Activated CD4-positive, alpha-beta T cell treated with anti-CD3 and anti-CD28 coated beads for 36 hours (primary cell): ENCODE data around the gene STK16. TPM values are rescaled to one million over a fixed set of nuclear protein-coding genes. Genes with fewer than 3 reads are reported as not detected.
A peak's percentile ranks its signal among the peaks of the same experiment; 100 is the strongest.

Experiments used
- ATAC-seq: fragments of 200-7000 bp; cut with Tn5 transposase; one replicate; pipeline ENCODE4 v1.10.0; 2021; ENCODE audit warnings: mild to moderate bottlenecking, moderate library complexity
- CTCF ChIA-PET: fragments of 350-600 bp; sonication (Branson Sonifier 250); formaldehyde crosslinking; loops from one replicate; lab custom pipeline; 2021; ENCODE audit warnings: antibody characterized with exemption; lab: Charles Lee
- POLR2A ChIA-PET: fragments of 350-600 bp; sonication (Branson Sonifier 250); formaldehyde crosslinking; loops from one replicate; lab custom pipeline; 2021; ENCODE audit warnings: antibody characterized with exemption, inconsistent platforms; lab: Charles Lee
- DNase-seq: peaks from one replicate; pipeline ENCODE4 v3.0.0-alpha.2; 2020
- H3K27ac Mint-ChIP-seq: one replicate; pipeline ENCODE4 v1.8.0; 2021; ENCODE audit warnings: mixed read lengths
- H3K27me3 Mint-ChIP-seq: one replicate; pipeline ENCODE4 v1.8.0; 2021; ENCODE audit warnings: mixed read lengths
- H3K36me3 Mint-ChIP-seq: one replicate; pipeline ENCODE4 v1.8.0; 2021; ENCODE audit warnings: low read depth, mixed read lengths
- H3K4me1 Mint-ChIP-seq: one replicate; pipeline ENCODE4 v1.8.0; 2021; ENCODE audit warnings: mixed read lengths
- H3K4me3 Mint-ChIP-seq: one replicate; pipeline ENCODE4 v1.8.0; 2021; ENCODE audit warnings: mild to moderate bottlenecking, moderate library complexity, mixed read lengths
- H3K9me3 Mint-ChIP-seq: one replicate; pipeline ENCODE4 v1.8.0; 2021; ENCODE audit warnings: low read depth, mixed read lengths
- intact Hi-C, 2 experiments: fragments of 100-400 bp; cut with DNase I in 1 of 2; cut with micrococcal nuclease in 1 of 2; formaldehyde crosslinking; loops; one replicate each; pipeline versions ENCODE4 v1.14.2 to v1.15.1; 2022 to 2024; cut with DNase I, micrococcal nuclease
- total RNA-seq, 2 experiments: library from RNA; stranded (reverse); gene quantifications; one replicate each; pipeline ENCODE4 v1.2.3, GENCODE V29; 2021

The STK16 gene
- total RNA-seq, 2 experiments from 2014 or later = 34.3 to 35.4 TPM

- intact Hi-C loops = loop anchor here (1.0 to 5.0 kb wide), 19 partner anchors 11 to 800 kb away; partner anchors contain the start of genes ANKZF1 (in 2 of the 2), ATG9A (in 2 of the 2), DNAJB2 (in 2 of the 2) and NHEJ1 (in 2 of the 2)
- ChIA-PET CTCF (interaction anchor here (0.6 to 2.0 kb wide), 18 partner anchors 9 to 308 kb away, joined by 3 to 12 read pairs (median 4); partner anchors contain the start of genes CNPPD1, GLB1L, NHEJ1 and SLC23A3), POLR2A (interaction anchor here (0.5 to 1.7 kb wide), 9 partner anchors 12 to 53 kb away, joined by 3 to 14 read pairs (median 6); partner anchors contain the start of genes ABCB6, ANKZF1, ATG9A and CNPPD1)
- H3K4me3 Mint-ChIP-seq = peak within 1 kb of the TSS; percentile 86
- peak within 1 kb of the TSS; percentile 94 for H3K27ac Mint-ChIP-seq
- no peaks in the 10 kb centered on the region for H3K27me3 Mint-ChIP-seq
- ATAC-seq (peak; percentile 96), DNase-seq (peak; percentile 98)
- peaks cover 34% of the 10 kb centered on the region for H3K4me1 Mint-ChIP-seq
- peaks cover 3% of the 10 kb centered on the region for H3K9me3 Mint-ChIP-seq
- H3K36me3 Mint-ChIP-seq = peaks cover 26% of the 10 kb centered on the region
Measured at GRCh38 chr2:219206328-219207133, 38.7 kb upstream of the STK16 start, which contains the start of gene ZFAND2B. TSS of gene ZFAND2B (plus strand) at chr2:219206782. CDS start at chr2:219206988, 206 bp downstream.

- no peak for DNase-seq
- Mint-ChIP-seq H3K9me3 (peaks cover 3% of the 10 kb centered on the region), H3K27ac (peak overlapping the region; percentile 89), H3K36me3 (peaks cover 29% of the 10 kb centered on the region), H3K27me3 (no peaks in the 10 kb centered on the region), H3K4me3 (peak overlapping the region; percentile 86), H3K4me1 (peaks cover 37% of the 10 kb centered on the region)
- no peak for ATAC-seq
- POLR2A ChIA-PET = interaction anchor here (0.5 to 1.7 kb wide), 6 partner anchors 11 to 54 kb away, joined by 3 to 14 read pairs (median 7); partner anchors contain the start of genes ABCB6 and CNPPD1
- CTCF ChIA-PET = interaction anchor here (0.7 to 2.0 kb wide), 9 partner anchors 9 to 476 kb away, joined by 3 to 12 read pairs (median 5); partner anchors contain the start of genes CNPPD1 and NHEJ1
- intact Hi-C loops = loop anchor here (1.0 to 5.0 kb wide), 9 partner anchors 10 to 801 kb away; partner anchors contain the start of genes CHPF (in 1 of the 2), CNOT9 (in 1 of the 2), DNAJB2 (in 1 of the 2) and DNPEP (in 1 of the 2)
Measured at GRCh38 chr2:219207134-219207883, 38.0 kb upstream of the STK16 start.

GRCh38 chr2:219207884-219208740 is 37.2 kb upstream of the STK16 start:
- DNase-seq (no peak), ATAC-seq (no peak)
- Mint-ChIP-seq H3K4me1 (peaks cover 37% of the 10 kb centered on the region), H3K4me3 (peak overlapping the region; percentile 86), H3K27ac (peak overlapping the region; percentile 75), H3K9me3 (peaks cover 3% of the 10 kb centered on the region), H3K27me3 (no peaks in the 10 kb centered on the region), H3K36me3 (peaks cover 30% of the 10 kb centered on the region)
- intact Hi-C loops = loop anchor here (1.0 to 5.0 kb wide), 9 partner anchors 9 to 801 kb away; partner anchors contain the start of genes CHPF (in 1 of the 2), CNOT9 (in 1 of the 2), DNAJB2 (in 1 of the 2) and DNPEP (in 1 of the 2)
- POLR2A ChIA-PET = no interaction called here
- CTCF ChIA-PET = interaction anchor here (0.6 to 1.3 kb wide), 8 partner anchors 14 to 477 kb away, joined by 3 to 5 read pairs (median 4); partner anchors contain the start of genes ANKZF1 and ATG9A

GRCh38 chr2:219209236-219210195 is 35.8 kb upstream of the STK16 start:
- Mint-ChIP-seq H3K4me3 (no peak overlapping the region), H3K27ac (peak overlapping the region; percentile 75), H3K36me3 (peaks cover 36% of the 10 kb centered on the region), H3K27me3 (no peaks in the 10 kb centered on the region), H3K4me1 (peaks cover 37% of the 10 kb centered on the region), H3K9me3 (peaks cover under 1% of the 10 kb centered on the region)
- intact Hi-C loops = loop anchor here in 1 of 2 experiments (5.0 kb wide), 1 partner anchor 333 kb away; the partner anchor contains the start of genes CHPF and TMEM198
- DNase-seq (no peak), ATAC-seq (no peak)
- ChIA-PET CTCF (interaction anchor here (0.8 to 1.2 kb wide), 5 partner anchors 14 to 55 kb away, joined by 3 to 6 read pairs (median 4); no protein-coding TSS in a partner anchor), POLR2A (interaction anchor here (0.9 kb wide), 1 partner anchor 9 kb away, joined by 3 read pairs; the partner anchor contains the start of gene ABCB6)

GRCh38 chr2:219210196-219210885 is 34.9 kb upstream of the STK16 start:
- Mint-ChIP-seq H3K36me3 (peaks cover 39% of the 10 kb centered on the region), H3K9me3 (no peaks in the 10 kb centered on the region), H3K4me1 (peaks cover 37% of the 10 kb centered on the region), H3K27ac (peak overlapping the region; percentile 73), H3K4me3 (no peak overlapping the region), H3K27me3 (no peaks in the 10 kb centered on the region)
- ATAC-seq (no peak), DNase-seq (no peak)
- intact Hi-C loops = no loop called here
- POLR2A ChIA-PET = no interaction called here
- CTCF ChIA-PET = interaction anchor here (0.8 to 1.7 kb wide), 2 partner anchors 38 to 69 kb away, joined by 3 to 4 read pairs; partner anchors contain the start of gene DNAJB2

GRCh38 chr2:219210886-219211362 is 34.4 kb upstream of the STK16 start:
- intact Hi-C loops = loop anchor here (1.0 kb wide), 2 partner anchors 40 to 51 kb away; partner anchors contain the start of gene NHEJ1 (in 2 of the 2)
- Mint-ChIP-seq H3K9me3 (no peaks in the 10 kb centered on the region), H3K36me3 (peaks cover 39% of the 10 kb centered on the region), H3K4me1 (peaks cover 37% of the 10 kb centered on the region), H3K4me3 (no peak overlapping the region), H3K27ac (no peak overlapping the region), H3K27me3 (no peaks in the 10 kb centered on the region)
- DNase-seq = no peak
- ChIA-PET POLR2A (no interaction called here), CTCF (interaction anchor here (0.6 to 1.7 kb wide), 10 partner anchors 28 to 321 kb away, joined by 3 to 13 read pairs (median 4); partner anchors contain the start of genes CNPPD1, DNAJB2 and SLC23A3)
- no peak for ATAC-seq

- H3K4me1 Mint-ChIP-seq = peaks cover 36% of the 10 kb centered on the region
- no peak for DNase-seq
- no peak overlapping the region for H3K27ac Mint-ChIP-seq
- no peak overlapping the region for H3K4me3 Mint-ChIP-seq
- peaks cover 34% of the 10 kb centered on the region for H3K36me3 Mint-ChIP-seq
- ChIA-PET CTCF (interaction anchor here (0.6 to 0.9 kb wide), 6 partner anchors 23 to 217 kb away, joined by 3 read pairs; partner anchors contain the start of genes GLB1L and STK16), POLR2A (no interaction called here)
- no peaks in the 10 kb centered on the region for H3K9me3 Mint-ChIP-seq
- intact Hi-C loops = no loop called here
- no peaks in the 10 kb centered on the region for H3K27me3 Mint-ChIP-seq
- no peak for ATAC-seq
Measured at GRCh38 chr2:219213026-219213415, 32.3 kb upstream of the STK16 start.

GRCh38 chr2:219213486-219214071 is 31.7 kb upstream of the STK16 start:
- ATAC-seq (no peak), DNase-seq (no peak)
- H3K4me3 Mint-ChIP-seq = no peak overlapping the region
- ChIA-PET POLR2A (no interaction called here), CTCF (interaction anchor here (0.6 to 0.8 kb wide), 4 partner anchors 24 to 82 kb away, joined by 3 read pairs; no protein-coding TSS in a partner anchor)
- H3K4me1 Mint-ChIP-seq = peaks cover 32% of the 10 kb centered on the region
- peaks cover 29% of the 10 kb centered on the region for H3K36me3 Mint-ChIP-seq
- intact Hi-C loops = no loop called here
- no peaks in the 10 kb centered on the region for H3K27me3 Mint-ChIP-seq
- no peak overlapping the region for H3K27ac Mint-ChIP-seq
- H3K9me3 Mint-ChIP-seq = no peaks in the 10 kb centered on the region
